ENCODE results near the gene DNM3. TPM values are rescaled to one million over a fixed set of nuclear protein-coding genes. Genes with fewer than 3 reads are reported as not detected.

DNM3 gene
- total and polyA plus RNA-seq, 2 donors (not counting 1 experiment from before 2014, with no cell fraction given), result 1.0 to 1.3 TPM

DNA sequence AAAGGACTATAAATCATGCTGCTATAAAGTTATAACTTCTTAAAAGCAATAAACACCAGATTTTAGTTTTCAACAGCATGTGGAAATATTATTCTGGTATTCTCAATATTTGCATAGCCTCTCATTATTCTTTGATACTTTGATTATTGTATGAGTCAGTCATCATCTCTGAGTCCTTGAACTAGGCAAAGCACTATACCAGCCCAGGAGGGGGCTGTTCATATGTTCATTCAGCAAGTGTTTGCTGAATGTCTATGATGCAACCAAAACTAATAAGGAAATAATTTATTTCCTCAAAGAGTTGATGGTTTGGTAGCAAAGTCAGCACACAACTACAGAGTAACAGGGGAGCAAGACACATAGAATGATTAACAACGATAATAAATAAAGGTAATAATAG, 403.6 kb downstream of the DNM3 start:
- H3K4me3 Mint-ChIP-seq, result no peak overlapping the region
- DNase-seq, result no peak
- Histone ChIP-seq H3K36me3 (replicated peaks in 1 of 2; ENCODE audit: control extremely low read depth in 1 of 2, control insufficient read depth in 1 of 2, extremely low read depth in 1 of 2, insufficient read depth in 2 of 2, low read length in 1 of 2) (no peaks in the 10 kb centered on the region), H3K79me2 (ENCODE audit: control insufficient read depth, insufficient read depth, low read length) (no peaks in the 10 kb centered on the region), H3K9ac (ENCODE audit: low read length) (no peak overlapping the region), H4K20me1 (ENCODE audit: control insufficient read depth, insufficient read depth, low read length, poor library complexity, severe bottlenecking) (no peaks in the 10 kb centered on the region), H3K4me1 (ENCODE audit: control insufficient read depth in 2 of 2, insufficient read depth in 2 of 2, low read length in 2 of 2) (no peaks in the 10 kb centered on the region), H3K4me2 (replicated peaks; ENCODE audit: low read depth, low read length, poor library complexity, severe bottlenecking) (no peak overlapping the region), H3K27me3 (replicated peaks in 1 of 4; ENCODE audit: control extremely low read depth in 1 of 4, control insufficient read depth in 3 of 4, insufficient read depth in 4 of 4, low read length in 3 of 4) (no peaks in the 10 kb centered on the region), H3K27ac (ENCODE audit: low read length in 2 of 2) (no peak overlapping the region), H2AFZ (ENCODE audit: insufficient read depth, low read depth, low read length, poor library complexity, severe bottlenecking) (no peak overlapping the region), H3K9me3 (ENCODE audit: control extremely low read depth in 1 of 3, control insufficient read depth in 2 of 3, insufficient read depth in 1 of 3, low read length in 2 of 3) (no peaks in the 10 kb centered on the region), H3K4me3 (ENCODE audit: control extremely low read depth in 1 of 5, extremely low read depth in 1 of 5, insufficient read depth in 1 of 5, low read depth in 2 of 5, low read length in 4 of 5) (no peak overlapping the region)
- ATAC-seq (ENCODE audit: low read depth), result no peak
- H3K4me1 Mint-ChIP-seq, result no peaks in the 10 kb centered on the region
- H3K27me3 Mint-ChIP-seq, result no peaks in the 10 kb centered on the region
- no peaks in the 10 kb centered on the region for H3K9me3 Mint-ChIP-seq (ENCODE audit: insufficient read depth)
- ChIA-PET POLR2A (no interaction called here), CTCF (no interaction called here)
- intact Hi-C loops (cut with micrococcal nuclease), result no loop called here
- TF ChIP-seq, protein P1, sequence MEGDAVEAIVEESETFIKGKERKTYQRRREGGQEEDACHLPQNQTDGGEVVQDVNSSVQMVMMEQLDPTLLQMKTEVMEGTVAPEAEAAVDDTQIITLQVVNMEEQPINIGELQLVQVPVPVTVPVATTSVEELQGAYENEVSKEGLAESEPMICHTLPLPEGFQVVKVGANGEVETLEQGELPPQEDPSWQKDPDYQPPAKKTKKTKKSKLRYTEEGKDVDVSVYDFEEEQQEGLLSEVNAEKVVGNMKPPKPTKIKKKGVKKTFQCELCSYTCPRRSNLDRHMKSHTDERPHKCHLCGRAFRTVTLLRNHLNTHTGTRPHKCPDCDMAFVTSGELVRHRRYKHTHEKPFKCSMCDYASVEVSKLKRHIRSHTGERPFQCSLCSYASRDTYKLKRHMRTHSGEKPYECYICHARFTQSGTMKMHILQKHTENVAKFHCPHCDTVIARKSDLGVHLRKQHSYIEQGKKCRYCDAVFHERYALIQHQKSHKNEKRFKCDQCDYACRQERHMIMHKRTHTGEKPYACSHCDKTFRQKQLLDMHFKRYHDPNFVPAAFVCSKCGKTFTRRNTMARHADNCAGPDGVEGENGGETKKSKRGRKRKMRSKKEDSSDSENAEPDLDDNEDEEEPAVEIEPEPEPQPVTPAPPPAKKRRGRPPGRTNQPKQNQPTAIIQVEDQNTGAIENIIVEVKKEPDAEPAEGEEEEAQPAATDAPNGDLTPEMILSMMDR (IDR thresholded peaks at IDR 0.05), result no peak
- TF ChIP-seq EZH2 (IDR thresholded peaks at IDR 0.05; ENCODE audit: borderline replicate concordance, insufficient read depth, low read depth, low read length, poor library complexity, severe bottlenecking), result no peak
- WGBS (ENCODE audit: insufficient coverage), result no CpG with 5 or more reads among the region's 1 CpG
- H3K27ac Mint-ChIP-seq, result no peak overlapping the region

GRCh38 chr1:172245788-172246187, 404.5 kb downstream of the DNM3 start:
- H3K4me3 ChIP-seq (ENCODE audit: control extremely low read depth in 1 of 5, extremely low read depth in 1 of 5, insufficient read depth in 1 of 5, low read depth in 2 of 5, low read length in 4 of 5), result no peak overlapping the region
- ATAC-seq (ENCODE audit: low read depth) (no peak), DNase-seq (no peak)
- no peak overlapping the region for H3K27ac ChIP-seq (ENCODE audit: low read length in 2 of 2)
- no peaks in the 10 kb centered on the region for H3K27me3 Mint-ChIP-seq
- intact Hi-C loops (cut with micrococcal nuclease), result no loop called here
- no peaks in the 10 kb centered on the region for H3K9me3 ChIP-seq (ENCODE audit: control extremely low read depth in 1 of 3, control insufficient read depth in 2 of 3, insufficient read depth in 1 of 3, low read length in 2 of 3)
- no peak overlapping the region for H2AFZ ChIP-seq (ENCODE audit: insufficient read depth, low read depth, low read length, poor library complexity, severe bottlenecking)
- ChIA-PET CTCF (no interaction called here), POLR2A (no interaction called here)
- no peak overlapping the region for H3K4me3 Mint-ChIP-seq
- H4K20me1 ChIP-seq (ENCODE audit: control insufficient read depth, insufficient read depth, low read length, poor library complexity, severe bottlenecking), result no peaks in the 10 kb centered on the region
- 56% methylated on average over 2 of the region's 3 CpGs for WGBS (ENCODE audit: insufficient coverage)
- no peak for TF ChIP-seq EZH2 (IDR thresholded peaks at IDR 0.05; ENCODE audit: borderline replicate concordance, insufficient read depth, low read depth, low read length, poor library complexity, severe bottlenecking)
- H3K9me3 Mint-ChIP-seq (ENCODE audit: insufficient read depth), result no peaks in the 10 kb centered on the region
- no peak overlapping the region for H3K4me2 ChIP-seq (replicated peaks; ENCODE audit: low read depth, low read length, poor library complexity, severe bottlenecking)
- H3K9ac ChIP-seq (ENCODE audit: low read length), result no peak overlapping the region
- no peaks in the 10 kb centered on the region for H3K4me1 Mint-ChIP-seq
- H3K4me1 ChIP-seq (ENCODE audit: control insufficient read depth in 2 of 2, insufficient read depth in 2 of 2, low read length in 2 of 2), result no peaks in the 10 kb centered on the region
- no peak overlapping the region for H3K27ac Mint-ChIP-seq
- no peaks in the 10 kb centered on the region for H3K79me2 ChIP-seq (ENCODE audit: control insufficient read depth, insufficient read depth, low read length)
- no peaks in the 10 kb centered on the region for H3K36me3 ChIP-seq (replicated peaks in 1 of 2; ENCODE audit: control extremely low read depth in 1 of 2, control insufficient read depth in 1 of 2, extremely low read depth in 1 of 2, insufficient read depth in 2 of 2, low read length in 1 of 2)
- no peaks in the 10 kb centered on the region for H3K27me3 ChIP-seq (replicated peaks in 1 of 4; ENCODE audit: control extremely low read depth in 1 of 4, control insufficient read depth in 3 of 4, insufficient read depth in 4 of 4, low read length in 3 of 4)
